H1 (cell line): ENCODE results near the gene CCDC174. TPM values are rescaled to one million over a fixed set of nuclear protein-coding genes. Genes with fewer than 3 reads are reported as not detected.

Experiments
- CTCF ChIA-PET: fragments of 300-600 bp; sonication (Branson Sonifier 250); formaldehyde crosslinking; loops from one replicate; lab custom pipeline; 2021; ENCODE audit not compliant: partially characterized antibody; lab: Charles Lee
- POLR2A ChIA-PET: fragments of 300-600 bp; sonication (Branson Sonifier 250); formaldehyde crosslinking; loops from one replicate; lab custom pipeline; 2021; ENCODE audit warnings: inconsistent platforms; ENCODE audit not compliant: partially characterized antibody; lab: Charles Lee
- DNase-seq, 2 experiments: peaks; one replicate each; pipeline versions ENCODE4 v3.0.0 to v3.0.0-alpha.2; 2010 to 2022; ENCODE audit warnings: low spot score in 2 of 2, low read depth in 1 of 2, mixed read lengths in 1 of 2
- FAIRE-seq: peaks from 2 replicates; lab custom pipeline; 2011; peaks lifted over from hg19 to GRCh38; lab: Jason Lieb, UNC
- H2AFZ ChIP-seq: 2 replicates; pipeline ENCODE4 v1.8.1; 2012; ENCODE audit warnings: low read length, inconsistent platforms
- H2AK5ac ChIP-seq: 2 replicates; pipeline ENCODE4 v1.6.1; 2013; ENCODE audit warnings: low read depth, low read length
- H2BK120ac ChIP-seq: replicated peaks from 2 replicates; pipeline ENCODE3; 2013; ENCODE audit warnings: low read depth, low read length, inconsistent platforms
- H2BK12ac ChIP-seq: 2 replicates; pipeline ENCODE4 v1.6.1; 2013; ENCODE audit warnings: low read depth, low read length
- H2BK15ac ChIP-seq: 2 replicates; pipeline ENCODE4 v1.6.1; 2013; ENCODE audit warnings: low read length
- H2BK20ac ChIP-seq: 2 replicates; pipeline ENCODE4 v1.6.1; 2013; ENCODE audit warnings: low read length
- H2BK5ac ChIP-seq: 2 replicates; pipeline ENCODE4 v1.6.1; 2013; ENCODE audit warnings: low read depth, low read length
- H3K14ac ChIP-seq: 2 replicates; pipeline ENCODE4 v1.6.1; 2013; ENCODE audit warnings: inconsistent platforms; ENCODE audit not compliant: insufficient read length
- H3K18ac ChIP-seq: 2 replicates; pipeline ENCODE4 v1.6.1; 2013; ENCODE audit warnings: low read length; ENCODE audit errors: extremely low read depth
- H3K23ac ChIP-seq: 2 replicates; pipeline ENCODE4 v1.6.1; 2013; ENCODE audit warnings: inconsistent platforms; ENCODE audit not compliant: insufficient read length
- H3K23me2 ChIP-seq: 2 replicates; pipeline ENCODE4 v1.6.1; 2013; ENCODE audit warnings: low read depth, low read length
- H3K27ac ChIP-seq: 2 replicates; pipeline ENCODE4 v1.6.1; 2011; ENCODE audit warnings: low read depth, low read length, inconsistent platforms
- H3K27me3 ChIP-seq, 4 experiments: replicated peaks in 1 of 4; 1 replicate in 1 of 4; 2 replicates in 3 of 4; pipeline versions ENCODE4 v1.6.1 to v1.8.1; 2011 to 2013; ENCODE audit warnings: low read length in 3 of 4, mild to moderate bottlenecking in 3 of 4, inconsistent platforms in 2 of 4, mixed read lengths in 2 of 4, moderate library complexity in 1 of 4; ENCODE audit not compliant: control insufficient read depth in 3 of 4, insufficient read depth in 3 of 4; ENCODE audit errors: extremely low read depth in 1 of 4
- H3K36me3 ChIP-seq, 4 experiments: 2 replicates each; pipeline versions ENCODE4 v1.6.1 to v1.8.1; 2011 to 2013; ENCODE audit warnings: mild to moderate bottlenecking in 4 of 4, low read length in 3 of 4, moderate library complexity in 2 of 4, control low read depth in 1 of 4, inconsistent platforms in 1 of 4; ENCODE audit not compliant: insufficient read depth in 4 of 4, control insufficient read depth in 2 of 4
- H3K4ac ChIP-seq: replicated peaks from 2 replicates; pipeline ENCODE3; 2013; ENCODE audit warnings: low read length, low read depth, mixed read lengths, inconsistent platforms; ENCODE audit not compliant: insufficient read length
- H3K4me1 ChIP-seq, 4 experiments: replicated peaks in 1 of 4; 1 replicate in 1 of 4; 2 replicates in 3 of 4; pipeline versions ENCODE4 v1.6.1 to v1.8.1; 2011 to 2013; ENCODE audit warnings: low read length in 3 of 4, inconsistent platforms in 2 of 4, mixed read lengths in 1 of 4; ENCODE audit not compliant: insufficient read depth in 4 of 4, control insufficient read depth in 3 of 4
- H3K4me2 ChIP-seq, 2 experiments: 2 replicates each; pipeline versions ENCODE4 v1.6.1 to v1.8.1; 2011 to 2013; ENCODE audit warnings: low read depth in 2 of 2, low read length in 2 of 2, control low read depth in 1 of 2, inconsistent platforms in 1 of 2, mild to moderate bottlenecking in 1 of 2; ENCODE audit not compliant: insufficient read depth in 1 of 2
- H3K4me3 ChIP-seq, 4 experiments: fragments of 200-600, 300-600 bp in 1 of 4; sonication (generic), shearing (Covaris generic), sonication (Bioruptor Twin) in 1 of 4; 2 replicates each; pipeline versions ENCODE4 v1.5.1 to v1.8.1; 2011 to 2016; ENCODE audit warnings: low read length in 4 of 4, low read depth in 3 of 4, control low read depth in 2 of 4, inconsistent platforms in 2 of 4, mild to moderate bottlenecking in 2 of 4, mixed read lengths in 1 of 4, moderate library complexity in 1 of 4; ENCODE audit not compliant: insufficient read depth in 2 of 4; ENCODE audit errors: extremely low read depth in 1 of 4
- H3K56ac ChIP-seq: replicated peaks from 2 replicates; pipeline ENCODE3; 2013; ENCODE audit warnings: low read depth, mild to moderate bottlenecking, mixed read lengths, low read length, inconsistent platforms; ENCODE audit not compliant: insufficient read length
- H3K79me1 ChIP-seq: 2 replicates; pipeline ENCODE4 v1.6.1; 2013; ENCODE audit warnings: low read depth, low read length, control low read depth
- H3K79me2 ChIP-seq, 2 experiments: 2 replicates each; pipeline versions ENCODE4 v1.6.1 to v1.8.1; 2012 to 2013; ENCODE audit warnings: low read length in 2 of 2, mild to moderate bottlenecking in 2 of 2, inconsistent platforms in 1 of 2; ENCODE audit not compliant: insufficient read depth in 2 of 2, control insufficient read depth in 1 of 2
- H3K9ac ChIP-seq, 4 experiments: replicated peaks in 1 of 4; 1 replicate in 1 of 4; 2 replicates in 3 of 4; pipeline versions ENCODE4 v1.6.1 to v1.8.1; 2011 to 2013; ENCODE audit warnings: low read depth in 3 of 4, low read length in 3 of 4, control low read depth in 2 of 4, mild to moderate bottlenecking in 2 of 4, moderate library complexity in 2 of 4, inconsistent platforms in 1 of 4; ENCODE audit errors: extremely low read depth in 1 of 4
- H3K9me3 ChIP-seq, 2 experiments: 2 replicates each; pipeline versions ENCODE4 v1.6.1 to v1.8.1; 2012 to 2013; ENCODE audit warnings: mild to moderate bottlenecking in 2 of 2, moderate library complexity in 2 of 2, control low read depth in 1 of 2, inconsistent platforms in 1 of 2, low read depth in 1 of 2, low read length in 1 of 2, mixed read lengths in 1 of 2; ENCODE audit not compliant: insufficient read depth in 2 of 2
- H4K20me1 ChIP-seq, 2 experiments: replicated peaks in 1 of 2; 2 replicates each; pipeline versions ENCODE3 to v1.8.1; 2011 to 2013; ENCODE audit warnings: inconsistent platforms in 2 of 2, low read length in 2 of 2, mild to moderate bottlenecking in 1 of 2; ENCODE audit not compliant: insufficient read depth in 2 of 2, control insufficient read depth in 1 of 2
- H4K5ac ChIP-seq: 2 replicates; pipeline ENCODE4 v1.6.1; 2013; ENCODE audit warnings: low read length, low read depth, mixed read lengths, inconsistent platforms; ENCODE audit not compliant: insufficient read length
- H4K8ac ChIP-seq: 2 replicates; pipeline ENCODE4 v1.8.0; 2013; ENCODE audit warnings: mild to moderate bottlenecking, moderate library complexity, low read length, inconsistent platforms; ENCODE audit not compliant: insufficient read depth; ENCODE audit errors: extremely low read depth
- H4K91ac ChIP-seq: replicated peaks from 2 replicates; pipeline ENCODE3; 2013; ENCODE audit warnings: low read length, mixed read lengths, inconsistent platforms; ENCODE audit not compliant: insufficient read length
- ASH2L ChIP-seq: fragments of 200-600, 300-600 bp; sonication (generic); IDR thresholded peaks from one replicate; pipeline ENCODE4 v1.7.1; 2017; ENCODE audit warnings: low read length
- BRCA1 ChIP-seq: IDR thresholded peaks from 2 replicates; pipeline ENCODE4 v1.6.1; 2012; ENCODE audit warnings: low read depth, low read length, improper control_type of control experiment
- FOSL1 ChIP-seq: IDR thresholded peaks from 2 replicates; pipeline ENCODE4 v1.6.1; 2011; ENCODE audit warnings: mild to moderate bottlenecking, low read depth, low read length, moderate library complexity; ENCODE audit not compliant: insufficient read depth
- JUN ChIP-seq: IDR thresholded peaks from 2 replicates; pipeline ENCODE4 v1.6.1; 2011; ENCODE audit warnings: low read depth, mild to moderate bottlenecking, improper control_type of control experiment, low read length
- MAFK ChIP-seq: IDR thresholded peaks from 2 replicates; pipeline ENCODE4 v1.6.1; 2012; ENCODE audit warnings: low read depth, mild to moderate bottlenecking, improper control_type of control experiment, low read length
- POLR2AphosphoS5 ChIP-seq: IDR thresholded peaks from 2 replicates; pipeline ENCODE4 v1.6.1; 2011; ENCODE audit warnings: low read depth, low read length
- RFX5 ChIP-seq: IDR thresholded peaks from 2 replicates; pipeline ENCODE4 v1.6.1; 2011; ENCODE audit warnings: low read depth, low read length, improper control_type of control experiment, borderline replicate concordance
- SAP30 ChIP-seq: fragments of 300-600 bp; sonication (generic); IDR thresholded peaks from 2 replicates; pipeline ENCODE4 v1.7.1; 2012; ENCODE audit warnings: low read length, moderate library complexity, mild to moderate bottlenecking, inconsistent platforms; ENCODE audit not compliant: insufficient read depth, insufficient replicate concordance
- SIX5 ChIP-seq: IDR thresholded peaks from 2 replicates; pipeline ENCODE4 v1.6.1; 2011; ENCODE audit warnings: mild to moderate bottlenecking, low read depth, low read length
- SP1 ChIP-seq: IDR thresholded peaks from 2 replicates; pipeline ENCODE4 v1.6.1; 2011; ENCODE audit warnings: low read depth, low read length
- WGBS, 2 experiments: shearing (Covaris generic) in 1 of 2; methylation state at CpG; one replicate each; pipeline versions ENCODE4 v1.1.6 to v1.1.7; 2013 to 2015; ENCODE audit warnings: low lambda C conversion rate in 2 of 2, mixed read lengths in 2 of 2, inconsistent platforms in 1 of 2, low coverage in 1 of 2, missing lambda C conversion rate in 1 of 2; ENCODE audit not compliant: insufficient replicate concordance in 2 of 2, insufficient coverage in 1 of 2, insufficient read length in 1 of 2; ENCODE audit errors: extremely low coverage in 1 of 2, missing lambda C conversion rate in 1 of 2; 5-methylcytosine and 5-hydroxymethylcytosine counted together
- polyA plus RNA-seq, 7 experiments: library from polyadenylated mRNA; depleted of rRNA in 3 of 7; stranded (reverse) in 5 of 7; unstranded in 2 of 7; fragments of >200 nt in 5 of 7; fragments of 200-250 nt in 2 of 7; gene quantifications; 1 replicate in 5 of 7; 2 replicates in 1 of 7; 4 replicates in 1 of 7; pipeline versions ENCODE4 v1.2.1 to v1.2.3, GENCODE V29; 2011 to 2013; ENCODE audit warnings: missing spikeins in 2 of 7, mixed read lengths in 2 of 7
- total RNA-seq: library from RNA; stranded (reverse); fragmentation: NEBNext Ultra II Directional; extraction: Animal tissue kit (Norgen Biotek cat#: 25700); gene quantifications from 2 replicates; pipeline ENCODE4 v1.2.1, GENCODE V29; 2021
- TF ChIP-seq, protein P1 (sequence below): IDR thresholded peaks from 2 replicates; pipeline ENCODE4 v1.6.1; 2011; ENCODE audit warnings: low read length, improper control_type of control experiment
- TF ChIP-seq, protein P2 (sequence below): IDR thresholded peaks from 2 replicates; pipeline ENCODE4 v1.6.1; 2012; ENCODE audit warnings: low read length, inconsistent platforms

CCDC174 gene
- total and polyA plus RNA-seq, 2 of the 8 experiments (the other 6 are each of a cell fraction or from before 2014, with no cell fraction given) = 3.5 to 11.9 TPM

DNA sequence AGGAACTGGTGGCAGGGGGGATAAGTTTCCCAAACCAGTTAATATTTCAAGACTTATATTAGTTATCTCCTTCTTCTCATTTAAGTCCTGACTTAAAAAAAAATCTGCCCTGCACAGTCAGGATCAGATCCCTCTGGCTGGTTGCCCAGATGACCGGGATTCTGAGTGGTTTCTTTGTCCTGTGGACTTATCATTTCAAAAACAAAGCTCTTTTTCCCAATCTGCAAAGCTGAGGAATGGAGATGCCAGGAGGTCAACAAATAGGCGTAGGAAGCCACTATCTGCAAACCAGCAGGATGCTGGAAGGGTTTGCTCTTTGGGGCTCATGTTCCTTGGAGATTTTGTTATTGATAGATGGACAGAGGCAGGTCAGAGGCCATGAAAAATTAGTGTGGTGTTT is 29.2 kb downstream of the CCDC174 start:
- WGBS, 2 experiments = 93% methylated on average over 2 of the region's 2 CpGs; no CpG with 5 or more reads in 1 of the 2 experiments
- H4K20me1 ChIP-seq = no peaks in the 10 kb centered on the region
- no peak overlapping the region for H3K27ac ChIP-seq
- H3K18ac ChIP-seq = no peak overlapping the region
- H4K91ac ChIP-seq = no peak overlapping the region
- ChIA-PET POLR2A (interaction anchor here (0.9 kb wide), 1 partner anchor 29 kb away, joined by 3 read pairs; the partner anchor contains the start of gene CCDC174), CTCF (interaction anchor here (1.0 to 1.7 kb wide), 3 partner anchors 94 to 241 kb away, joined by 3 to 5 read pairs (median 3); no protein-coding TSS in a partner anchor)
- H2BK5ac ChIP-seq = no peak overlapping the region
- H2BK20ac ChIP-seq = no peak overlapping the region
- no peak overlapping the region for H3K9ac ChIP-seq
- no peak overlapping the region for H4K5ac ChIP-seq
- peaks cover 0 to 6% of the 10 kb centered on the region in 2 experiments; a peak in 1 of 4 replicates for H3K9me3 ChIP-seq
- no peaks in the 10 kb centered on the region for H3K79me1 ChIP-seq
- H3K23me2 ChIP-seq = no peaks in the 10 kb centered on the region
- no peak for DNase-seq
- H3K23ac ChIP-seq = no peak overlapping the region
- H3K36me3 ChIP-seq = no peaks in the 10 kb centered on the region
- H3K56ac ChIP-seq = no peak overlapping the region
- H3K4ac ChIP-seq = no peak overlapping the region
- H2BK15ac ChIP-seq = no peak overlapping the region
- no peaks in the 10 kb centered on the region for H3K79me2 ChIP-seq
- H2AFZ ChIP-seq = no peak overlapping the region
- no peaks in the 10 kb centered on the region for H3K4me1 ChIP-seq
- no peak overlapping the region for H3K4me2 ChIP-seq
- no peak overlapping the region for H2BK120ac ChIP-seq
- no peak overlapping the region for H3K14ac ChIP-seq
- no peak overlapping the region for H4K8ac ChIP-seq
- no peaks in the 10 kb centered on the region for H3K27me3 ChIP-seq
- no peak overlapping the region for H3K4me3 ChIP-seq
- no peak overlapping the region for H2BK12ac ChIP-seq
- no peak for FAIRE-seq
- no peak overlapping the region for H2AK5ac ChIP-seq
- TF ChIP-seq ASH2L (no peak), JUN (no peak), SIX5 (no peak), FOSL1 (no peak), POLR2AphosphoS5 (no peak), BRCA1 (no peak), RFX5 (no peak), SP1 (no peak), MAFK (no peak), SAP30 (no peak)
- TF ChIP-seq, protein P1, sequence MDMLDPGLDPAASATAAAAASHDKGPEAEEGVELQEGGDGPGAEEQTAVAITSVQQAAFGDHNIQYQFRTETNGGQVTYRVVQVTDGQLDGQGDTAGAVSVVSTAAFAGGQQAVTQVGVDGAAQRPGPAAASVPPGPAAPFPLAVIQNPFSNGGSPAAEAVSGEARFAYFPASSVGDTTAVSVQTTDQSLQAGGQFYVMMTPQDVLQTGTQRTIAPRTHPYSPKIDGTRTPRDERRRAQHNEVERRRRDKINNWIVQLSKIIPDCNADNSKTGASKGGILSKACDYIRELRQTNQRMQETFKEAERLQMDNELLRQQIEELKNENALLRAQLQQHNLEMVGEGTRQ = no peak
- TF ChIP-seq, protein P2, sequence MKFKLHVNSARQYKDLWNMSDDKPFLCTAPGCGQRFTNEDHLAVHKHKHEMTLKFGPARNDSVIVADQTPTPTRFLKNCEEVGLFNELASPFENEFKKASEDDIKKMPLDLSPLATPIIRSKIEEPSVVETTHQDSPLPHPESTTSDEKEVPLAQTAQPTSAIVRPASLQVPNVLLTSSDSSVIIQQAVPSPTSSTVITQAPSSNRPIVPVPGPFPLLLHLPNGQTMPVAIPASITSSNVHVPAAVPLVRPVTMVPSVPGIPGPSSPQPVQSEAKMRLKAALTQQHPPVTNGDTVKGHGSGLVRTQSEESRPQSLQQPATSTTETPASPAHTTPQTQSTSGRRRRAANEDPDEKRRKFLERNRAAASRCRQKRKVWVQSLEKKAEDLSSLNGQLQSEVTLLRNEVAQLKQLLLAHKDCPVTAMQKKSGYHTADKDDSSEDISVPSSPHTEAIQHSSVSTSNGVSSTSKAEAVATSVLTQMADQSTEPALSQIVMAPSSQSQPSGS = no peak
